ENCODE measurements around the gene TMEM44. TPM values are rescaled to one million over a fixed set of nuclear protein-coding genes. Genes with fewer than 3 reads are reported as not detected.

TMEM44 gene
- total RNA-seq, 4 donors from 2014 or later, result 4.4 to 8.8 (median 7.4) TPM

- Histone ChIP-seq H3K36me3 (no peaks in the 10 kb centered on the region), H3K4me1 (peaks cover 0 to 11% (median 5%) of the 10 kb centered on the region in 3 donors), H3K4me3 (no peak overlapping the region), H3K27ac (no peak overlapping the region), H3K27me3 (peaks cover 9% of the 10 kb centered on the region), H3K9me3 (no peaks in the 10 kb centered on the region)
- ATAC-seq, result no peak
- 86% methylated on average over 6 of the region's 8 CpGs; no CpG with 5 or more reads in 1 of the 2 donors for WGBS, 2 donors (ENCODE audit: low coverage in 1 of 2)
- TF ChIP-seq EP300 (IDR thresholded peaks at IDR 0.05) (no peak), POLR2AphosphoS5 (IDR thresholded peaks at IDR 0.05) (no peak), POLR2A (IDR thresholded peaks at IDR 0.05) (no peak)
- TF ChIP-seq, protein P1, sequence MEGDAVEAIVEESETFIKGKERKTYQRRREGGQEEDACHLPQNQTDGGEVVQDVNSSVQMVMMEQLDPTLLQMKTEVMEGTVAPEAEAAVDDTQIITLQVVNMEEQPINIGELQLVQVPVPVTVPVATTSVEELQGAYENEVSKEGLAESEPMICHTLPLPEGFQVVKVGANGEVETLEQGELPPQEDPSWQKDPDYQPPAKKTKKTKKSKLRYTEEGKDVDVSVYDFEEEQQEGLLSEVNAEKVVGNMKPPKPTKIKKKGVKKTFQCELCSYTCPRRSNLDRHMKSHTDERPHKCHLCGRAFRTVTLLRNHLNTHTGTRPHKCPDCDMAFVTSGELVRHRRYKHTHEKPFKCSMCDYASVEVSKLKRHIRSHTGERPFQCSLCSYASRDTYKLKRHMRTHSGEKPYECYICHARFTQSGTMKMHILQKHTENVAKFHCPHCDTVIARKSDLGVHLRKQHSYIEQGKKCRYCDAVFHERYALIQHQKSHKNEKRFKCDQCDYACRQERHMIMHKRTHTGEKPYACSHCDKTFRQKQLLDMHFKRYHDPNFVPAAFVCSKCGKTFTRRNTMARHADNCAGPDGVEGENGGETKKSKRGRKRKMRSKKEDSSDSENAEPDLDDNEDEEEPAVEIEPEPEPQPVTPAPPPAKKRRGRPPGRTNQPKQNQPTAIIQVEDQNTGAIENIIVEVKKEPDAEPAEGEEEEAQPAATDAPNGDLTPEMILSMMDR (IDR thresholded peaks at IDR 0.05), result no peak
Observed at GRCh38 chr3:194570898-194571297, 62.3 kb downstream of the TMEM44 start.

DNA sequence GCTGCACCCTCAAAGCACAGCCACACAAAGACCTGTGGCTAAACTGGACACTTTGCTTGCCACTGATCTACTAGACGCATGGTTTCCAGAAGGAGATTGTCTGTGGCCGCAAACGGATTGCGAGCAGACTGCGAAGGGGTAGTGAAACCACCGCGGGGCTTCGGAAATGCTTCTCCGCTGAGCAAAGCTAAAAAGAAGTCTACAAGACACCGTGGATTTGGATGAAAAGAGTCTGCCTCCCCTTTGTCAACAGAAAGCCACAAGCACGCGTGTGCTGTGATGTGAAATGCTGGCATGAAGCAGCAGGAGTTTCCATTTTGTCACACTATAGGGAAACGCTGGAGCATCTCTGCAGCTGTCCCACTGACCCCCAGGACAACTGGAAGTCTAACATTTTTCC lies 63.0 kb downstream of the TMEM44 start:
- Histone ChIP-seq H3K9me3 (no peaks in the 10 kb centered on the region), H3K27ac (no peak overlapping the region), H3K27me3 (peaks cover 13% of the 10 kb centered on the region), H3K4me3 (no peak overlapping the region), H3K4me1 (peaks cover 0 to 11% (median 5%) of the 10 kb centered on the region in 3 donors), H3K36me3 (no peaks in the 10 kb centered on the region)
- no peak for ATAC-seq
- TF ChIP-seq POLR2A (IDR thresholded peaks at IDR 0.05), result no peak
- no peak for TF ChIP-seq POLR2AphosphoS5 (IDR thresholded peaks at IDR 0.05)
- no peak for TF ChIP-seq EP300 (IDR thresholded peaks at IDR 0.05)
- TF ChIP-seq, protein P1 (IDR thresholded peaks at IDR 0.05), result no peak
- WGBS, 2 donors (ENCODE audit: low coverage in 1 of 2), result 89 to 91% methylated on average over 4 to 11 of the region's 13 CpGs

GRCh38 chr3:194569252-194569651 lies 64.0 kb downstream of the TMEM44 start:
- Histone ChIP-seq H3K36me3 (no peaks in the 10 kb centered on the region), H3K9me3 (no peaks in the 10 kb centered on the region), H3K27ac (no peak overlapping the region), H3K4me1 (peaks cover 0 to 11% (median 5%) of the 10 kb centered on the region in 3 donors), H3K4me3 (no peak overlapping the region), H3K27me3 (peaks cover 16% of the 10 kb centered on the region)
- ATAC-seq, result no peak
- 83 to 91% methylated on average over 8 to 12 of the region's 12 CpGs for WGBS, 2 donors (ENCODE audit: low coverage in 1 of 2)
- TF ChIP-seq, protein P1 (IDR thresholded peaks at IDR 0.05), result no peak
- TF ChIP-seq EP300 (IDR thresholded peaks at IDR 0.05), result no peak
- no peak for TF ChIP-seq POLR2AphosphoS5 (IDR thresholded peaks at IDR 0.05)
- TF ChIP-seq POLR2A (IDR thresholded peaks at IDR 0.05), result no peak

DNA sequence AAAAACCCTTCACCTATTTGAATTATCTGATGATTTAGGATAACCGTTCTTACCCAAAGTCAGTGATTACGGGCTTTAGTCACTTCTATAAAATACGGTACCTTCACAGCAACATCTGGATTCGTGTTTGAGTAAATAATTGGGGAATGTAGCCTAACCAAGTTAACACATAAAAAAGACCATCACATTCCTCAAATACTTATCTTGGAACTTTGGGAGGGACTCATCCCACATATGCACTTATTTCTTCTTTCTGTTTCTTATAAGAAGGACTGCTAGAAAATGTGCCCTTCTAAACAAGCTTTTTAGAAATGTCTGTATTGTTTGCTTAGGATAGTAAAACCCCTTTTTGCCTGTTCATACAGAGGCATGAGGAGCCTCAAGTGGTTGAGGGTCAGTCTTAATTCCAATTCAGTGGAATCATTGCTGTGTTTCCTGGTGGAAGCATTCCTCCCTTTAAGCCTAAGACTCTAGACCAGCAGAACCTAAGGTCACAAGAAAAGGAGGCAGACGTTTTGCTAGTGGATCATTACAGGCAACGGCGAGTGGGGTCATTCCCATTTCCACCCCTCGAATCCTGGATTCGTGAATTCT lies 67.5 kb downstream of the TMEM44 start:
- Histone ChIP-seq H3K27me3 (peaks cover 7% of the 10 kb centered on the region), H3K27ac (no peak overlapping the region), H3K4me3 (no peak overlapping the region), H3K4me1 (no peaks in the 10 kb centered on the region), H3K9me3 (no peaks in the 10 kb centered on the region), H3K36me3 (no peaks in the 10 kb centered on the region)
- ATAC-seq, result no peak
- no peak for TF ChIP-seq POLR2AphosphoS5 (IDR thresholded peaks at IDR 0.05)
- WGBS, 2 donors (ENCODE audit: low coverage in 1 of 2), result 66 to 70% methylated on average over 8 to 9 of the region's 9 CpGs

DNA sequence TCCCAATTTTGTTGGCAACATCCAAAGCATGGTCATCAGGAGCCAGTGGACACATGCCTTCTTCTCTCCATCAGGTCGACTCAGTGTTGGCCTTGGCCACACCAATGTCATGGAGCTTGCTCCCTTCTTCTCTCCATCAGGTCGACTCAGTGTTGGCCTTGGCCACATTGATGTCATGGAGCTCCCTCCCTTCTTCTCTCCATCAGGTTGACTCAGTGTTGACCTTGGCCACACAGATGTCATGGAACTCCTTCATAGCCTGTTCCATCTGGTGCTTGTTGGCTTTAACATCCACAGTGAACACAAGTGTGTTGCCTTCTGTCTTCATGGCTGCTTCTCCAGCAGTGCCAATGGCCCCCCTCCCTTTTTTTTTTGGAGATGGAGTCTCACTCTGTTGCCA lies 70.2 kb downstream of the TMEM44 start:
- WGBS, 2 donors (ENCODE audit: low coverage in 1 of 2), result 67 to 85% methylated on average over 1 to 2 of the region's 2 CpGs
- TF ChIP-seq, protein P1 (IDR thresholded peaks at IDR 0.05), result no peak
- no peak for TF ChIP-seq POLR2AphosphoS5 (IDR thresholded peaks at IDR 0.05)
- no peak for TF ChIP-seq POLR2A (IDR thresholded peaks at IDR 0.05)
- TF ChIP-seq EP300 (IDR thresholded peaks at IDR 0.05), result no peak
- no peak overlapping the region for H3K4me3 ChIP-seq
- H3K27ac ChIP-seq, result no peak overlapping the region
- peaks cover 7% of the 10 kb centered on the region for H3K27me3 ChIP-seq
- H3K9me3 ChIP-seq, result no peaks in the 10 kb centered on the region
- no peak for ATAC-seq
- no peaks in the 10 kb centered on the region for H3K4me1 ChIP-seq
- no peaks in the 10 kb centered on the region for H3K36me3 ChIP-seq
